Measurements from ENCODE around the gene GSTP1. TPM values are rescaled to one million over a fixed set of nuclear protein-coding genes. Genes with fewer than 3 reads are reported as not detected.
"Not testable (repeated sequence)": the region's sequence is repeated elsewhere in the genome, so short reads cannot be mapped to it uniquely, and the experiment has no call there.

Gene GSTP1
- total and polyA plus RNA-seq, 7 donors: 224 to 410 (median 285) TPM

DNA sequence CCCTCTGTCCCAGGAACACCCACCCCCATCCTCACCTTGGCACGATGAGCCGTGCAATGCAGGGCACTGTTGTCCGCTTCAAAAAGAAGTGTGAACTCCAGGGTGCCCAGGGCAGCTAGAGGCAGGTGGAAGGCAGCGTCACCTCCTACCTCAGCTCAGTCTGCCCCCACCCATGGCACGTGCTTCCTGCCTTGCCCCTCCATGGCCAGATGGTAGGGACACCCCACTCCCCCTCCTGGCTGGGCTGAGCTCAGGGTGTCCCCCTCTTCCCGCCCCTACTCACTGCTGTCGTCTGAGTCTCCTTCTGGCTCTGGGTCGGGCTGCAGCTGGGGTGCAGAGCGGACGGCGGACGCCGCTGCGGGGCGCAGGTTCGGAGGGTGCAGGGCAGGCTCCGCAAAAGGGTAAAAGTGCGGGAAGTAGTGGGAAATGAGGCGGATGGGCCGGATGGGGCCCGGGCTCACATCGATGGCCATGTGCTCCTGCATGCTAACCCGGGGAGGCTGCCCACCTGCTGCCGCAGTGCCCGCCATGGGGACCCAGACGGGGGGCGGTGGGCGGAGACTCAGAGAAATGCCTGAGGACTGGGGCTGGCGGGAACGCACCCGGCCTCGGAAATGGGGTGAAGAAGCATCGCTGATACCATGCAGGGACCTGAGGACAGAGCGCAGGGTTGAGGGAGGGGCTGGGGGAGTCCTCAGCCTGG lies 32.3 kb downstream of the GSTP1 start:
- TF ChIP-seq, protein P1, sequence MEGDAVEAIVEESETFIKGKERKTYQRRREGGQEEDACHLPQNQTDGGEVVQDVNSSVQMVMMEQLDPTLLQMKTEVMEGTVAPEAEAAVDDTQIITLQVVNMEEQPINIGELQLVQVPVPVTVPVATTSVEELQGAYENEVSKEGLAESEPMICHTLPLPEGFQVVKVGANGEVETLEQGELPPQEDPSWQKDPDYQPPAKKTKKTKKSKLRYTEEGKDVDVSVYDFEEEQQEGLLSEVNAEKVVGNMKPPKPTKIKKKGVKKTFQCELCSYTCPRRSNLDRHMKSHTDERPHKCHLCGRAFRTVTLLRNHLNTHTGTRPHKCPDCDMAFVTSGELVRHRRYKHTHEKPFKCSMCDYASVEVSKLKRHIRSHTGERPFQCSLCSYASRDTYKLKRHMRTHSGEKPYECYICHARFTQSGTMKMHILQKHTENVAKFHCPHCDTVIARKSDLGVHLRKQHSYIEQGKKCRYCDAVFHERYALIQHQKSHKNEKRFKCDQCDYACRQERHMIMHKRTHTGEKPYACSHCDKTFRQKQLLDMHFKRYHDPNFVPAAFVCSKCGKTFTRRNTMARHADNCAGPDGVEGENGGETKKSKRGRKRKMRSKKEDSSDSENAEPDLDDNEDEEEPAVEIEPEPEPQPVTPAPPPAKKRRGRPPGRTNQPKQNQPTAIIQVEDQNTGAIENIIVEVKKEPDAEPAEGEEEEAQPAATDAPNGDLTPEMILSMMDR (IDR thresholded peaks at IDR 0.05): no peak
- peak; percentile 2 to 16 (median 12) for ATAC-seq
- peaks cover 6 to 27% of the 10 kb centered on the region in 2 donors for H3K36me3 ChIP-seq (ENCODE audit: insufficient read depth in 1 of 2, low read depth in 1 of 2)
- intact Hi-C loops (cut with DNase I): loop anchor here in 1 of 2 donors (5.0 kb wide), 1 partner anchor 41 kb away; no protein-coding TSS in a partner anchor
- no peaks in the 10 kb centered on the region for H3K9me3 ChIP-seq
- H3K4me1 ChIP-seq: peaks cover 4% of the 10 kb centered on the region
- H3K27me3 ChIP-seq (ENCODE audit: insufficient read depth in 3 of 3, low read length in 2 of 3): peaks cover 0 to 8% (median 0%) of the 10 kb centered on the region in 3 donors
- 17 to 19% (median 19%) methylated on average over 26 to 34 of the region's 34 CpGs for WGBS, 3 donors
- DNase-seq: peak in 1 of 2 donors; percentile 50
- no peak overlapping the region for H3K4me3 ChIP-seq
- H3K27ac ChIP-seq: no peak overlapping the region

GRCh38 chr11:67616431-67617242 lies 33.0 kb downstream of the GSTP1 start:
- H3K9me3 ChIP-seq: no peaks in the 10 kb centered on the region
- H3K27ac ChIP-seq: no peak overlapping the region
- DNase-seq (peak in 1 of 2 donors; percentile 45), ATAC-seq (peak in 1 of 4 donors; percentile 12)
- TF ChIP-seq, protein P1 (IDR thresholded peaks at IDR 0.05): no peak
- intact Hi-C loops (cut with DNase I): loop anchor here in 1 of 2 donors (5.0 kb wide), 1 partner anchor 41 kb away; no protein-coding TSS in a partner anchor
- peaks cover 0 to 20% of the 10 kb centered on the region in 2 donors for H3K36me3 ChIP-seq (ENCODE audit: insufficient read depth in 1 of 2, low read depth in 1 of 2)
- H3K4me1 ChIP-seq: peaks cover 4% of the 10 kb centered on the region
- H3K4me3 ChIP-seq: no peak overlapping the region
- 21 to 43% (median 29%) methylated on average over 10 to 11 of the region's 11 CpGs for WGBS, 3 donors
- peaks cover 0 to 8% (median 0%) of the 10 kb centered on the region in 3 donors for H3K27me3 ChIP-seq (ENCODE audit: insufficient read depth in 3 of 3, low read length in 2 of 3)

DNA sequence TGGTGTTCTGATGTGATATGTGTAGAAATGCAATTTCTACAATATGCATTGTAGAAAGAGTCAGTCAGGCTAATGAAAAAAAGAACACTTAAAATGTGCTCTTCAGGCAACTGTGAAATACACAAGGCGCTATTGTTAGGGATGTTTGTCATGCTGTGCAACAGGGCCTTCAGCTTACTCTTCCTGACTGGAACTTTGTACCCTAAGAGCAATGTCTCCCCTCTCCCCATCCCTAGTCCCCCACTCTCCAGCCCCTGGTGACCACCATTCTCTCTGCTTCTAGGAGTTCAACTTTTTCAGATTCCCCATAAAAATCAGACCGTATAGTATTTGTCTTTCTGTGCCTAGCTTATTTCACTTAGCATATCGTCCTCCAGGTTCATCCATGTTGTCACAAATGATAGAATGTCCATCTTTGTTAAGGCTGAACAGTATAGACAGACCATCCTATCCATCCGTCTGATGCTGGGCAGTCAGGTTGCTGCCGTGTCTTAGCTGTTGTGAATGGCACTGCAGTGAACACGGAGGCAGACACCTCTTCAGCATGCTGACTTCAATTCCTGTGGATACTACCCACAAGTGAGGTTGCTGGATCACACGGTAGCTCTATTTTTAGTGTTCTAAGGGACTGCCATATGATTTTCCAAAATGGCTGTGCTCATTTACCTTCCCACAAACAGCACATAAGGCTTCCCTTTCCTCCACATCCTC lies 33.8 kb downstream of the GSTP1 start:
- H3K9me3 ChIP-seq: no peaks in the 10 kb centered on the region
- DNase-seq: no peak
- intact Hi-C loops (cut with DNase I): loop anchor here in 1 of 2 donors (5.0 kb wide), 1 partner anchor 40 kb away; no protein-coding TSS in a partner anchor
- 60 to 77% (median 64%) methylated on average over 7 of the region's 7 CpGs for WGBS, 3 donors
- peaks cover 0 to 8% (median 0%) of the 10 kb centered on the region in 3 donors for H3K27me3 ChIP-seq (ENCODE audit: insufficient read depth in 3 of 3, low read length in 2 of 3)
- TF ChIP-seq, protein P1 (IDR thresholded peaks at IDR 0.05): no peak
- H3K36me3 ChIP-seq (ENCODE audit: insufficient read depth in 1 of 2, low read depth in 1 of 2): peaks cover 0 to 12% of the 10 kb centered on the region in 2 donors
- no peak overlapping the region for H3K4me3 ChIP-seq
- no peak overlapping the region for H3K27ac ChIP-seq
- ATAC-seq: no peak
- peaks cover 4% of the 10 kb centered on the region for H3K4me1 ChIP-seq

DNA sequence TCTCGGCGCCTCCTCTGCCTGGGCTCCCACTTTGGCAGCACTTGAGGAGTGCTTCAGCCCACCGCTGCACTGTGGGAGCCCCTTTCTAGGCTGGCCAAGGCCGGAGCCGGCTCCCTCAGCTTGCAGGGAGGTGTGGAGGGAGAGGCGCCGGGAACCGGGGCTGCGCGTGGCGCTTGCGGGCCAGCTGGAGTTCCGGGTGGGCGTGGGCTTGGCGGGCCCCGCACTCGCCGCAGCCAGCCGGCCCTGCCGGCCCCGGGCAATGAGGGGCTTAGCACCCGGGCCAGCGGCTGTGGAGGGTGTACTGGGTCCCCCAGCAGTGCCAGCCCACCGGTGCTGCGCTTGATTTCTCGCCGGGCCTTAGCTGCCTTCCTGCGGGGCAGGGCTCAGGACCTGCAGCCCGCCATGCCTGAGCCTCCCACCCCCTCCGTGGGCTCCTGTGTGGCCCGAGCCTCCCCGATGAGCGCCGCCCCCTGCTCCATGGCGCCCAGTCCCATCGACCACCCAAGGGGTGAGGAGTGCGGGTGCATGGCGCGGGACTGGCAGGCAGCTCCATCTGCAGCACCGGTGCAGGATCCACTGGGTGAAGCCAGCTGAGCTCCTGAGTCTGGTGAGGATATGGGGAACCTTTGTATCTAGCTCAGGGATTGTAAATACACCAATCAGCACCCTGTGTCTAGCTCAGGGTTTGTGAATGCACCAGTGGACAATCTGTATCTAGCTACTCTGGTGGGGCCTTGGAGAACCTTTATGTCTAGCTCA lies 35.5 kb downstream of the GSTP1 start:
- peak in 1 of 2 donors; percentile 37 for DNase-seq
- not testable (repeated sequence) for H3K27ac ChIP-seq; H3K9me3 ChIP-seq; H3K27me3 ChIP-seq (ENCODE audit: insufficient read depth in 3 of 3, low read length in 2 of 3); H3K4me3 ChIP-seq; H3K36me3 ChIP-seq (ENCODE audit: insufficient read depth in 1 of 2, low read depth in 1 of 2); H3K4me1 ChIP-seq; ATAC-seq
- intact Hi-C loops (cut with DNase I): loop anchor here in 1 of 2 donors (5.0 kb wide), 1 partner anchor 38 kb away; no protein-coding TSS in a partner anchor
- WGBS, 3 donors: 86 to 93% (median 92%) methylated on average over 20 to 40 of the region's 40 CpGs

- H3K27ac ChIP-seq; H3K4me1 ChIP-seq; ATAC-seq; DNase-seq; H3K27me3 ChIP-seq (ENCODE audit: insufficient read depth in 3 of 3, low read length in 2 of 3); H3K4me3 ChIP-seq; H3K36me3 ChIP-seq (ENCODE audit: insufficient read depth in 1 of 2, low read depth in 1 of 2); H3K9me3 ChIP-seq: not testable (repeated sequence)
- WGBS, 3 donors: 85 to 89% (median 88%) methylated on average over 33 of the region's 33 CpGs
- intact Hi-C loops (cut with DNase I): loop anchor here in 1 of 2 donors (5.0 kb wide), 1 partner anchor 37 kb away; no protein-coding TSS in a partner anchor
Observed at GRCh38 chr11:67619683-67620618, 36.3 kb downstream of the GSTP1 start.

DNA sequence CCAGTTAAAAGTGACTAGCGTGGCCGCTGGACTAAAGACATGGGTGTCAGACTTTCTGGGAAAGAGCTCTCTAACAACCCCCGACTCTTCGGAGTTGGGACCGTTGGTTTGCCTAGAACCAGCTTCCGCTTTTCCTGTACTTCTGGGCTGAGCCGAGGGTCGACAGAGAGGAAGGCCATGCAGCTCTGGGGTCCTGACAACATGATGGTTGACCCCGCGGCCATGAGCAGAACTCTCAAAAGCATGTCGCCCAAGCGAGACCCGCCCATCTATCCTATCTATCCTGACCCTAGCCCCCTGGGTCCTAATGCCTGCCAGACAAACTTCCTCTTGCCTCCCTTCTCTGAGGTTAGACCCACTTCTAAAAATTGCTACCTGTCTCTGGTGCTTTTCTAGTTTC lies 37.0 kb downstream of the GSTP1 start:
- ATAC-seq; DNase-seq; H3K36me3 ChIP-seq (ENCODE audit: insufficient read depth in 1 of 2, low read depth in 1 of 2); H3K4me3 ChIP-seq; H3K4me1 ChIP-seq; H3K9me3 ChIP-seq; H3K27me3 ChIP-seq (ENCODE audit: insufficient read depth in 3 of 3, low read length in 2 of 3); intact Hi-C loops (cut with DNase I); H3K27ac ChIP-seq: not testable (repeated sequence)
- 78 to 84% (median 80%) methylated on average over 13 of the region's 13 CpGs for WGBS, 3 donors

Measured in psoas muscle (tissue), 8 donors.